SK-N-SH (cell line): ENCODE measurements around the gene APLP2. TPM values are rescaled to one million over a fixed set of nuclear protein-coding genes. Genes with fewer than 3 reads are reported as not detected.

Experiments used
- CTCF ChIA-PET: fragments of 300-600, 350-600 bp; formaldehyde crosslinking; extraction: SDS; loops from one replicate; lab custom pipeline; 2021; lab: Yijun Ruan, JAX
- POLR2A ChIA-PET: fragments of 350-600 bp; sonication (Branson Sonifier 250); formaldehyde crosslinking; extraction: SDS; loops from one replicate; lab custom pipeline; 2020; ENCODE audit warnings: antibody characterized with exemption, inconsistent platforms; lab: Yijun Ruan, JAX
- DNase-seq: peaks from one replicate; pipeline ENCODE4 v3.0.0; 2012
- H2AFZ ChIP-seq: fragments of 200-600 bp; sonication (generic); 2 replicates; pipeline ENCODE4 v1.8.1; 2016; ENCODE audit warnings: antibody characterized with exemption, mild to moderate bottlenecking, low read depth
- H3F3A ChIP-seq: fragments of 200-600 bp; sonication (generic); replicated peaks from 2 replicates; pipeline ENCODE3; 2016; ENCODE audit warnings: antibody characterized with exemption, mild to moderate bottlenecking; ENCODE audit not compliant: insufficient read depth
- H3K27ac ChIP-seq, 2 experiments: fragments of 200-500 bp in 1 of 2; fragments of 200-600 bp in 1 of 2; sonication (Bioruptor generic) in 1 of 2; sonication (generic), shearing (Covaris generic) in 1 of 2; 2 replicates each; pipeline versions ENCODE4 v1.5.1 to v1.6.1; 2014 to 2016; ENCODE audit warnings: low read depth in 2 of 2, inconsistent platforms in 1 of 2, low read length in 1 of 2, mild to moderate bottlenecking in 1 of 2, mixed read lengths in 1 of 2
- H3K27me3 ChIP-seq: fragments of 200-600 bp; sonication (generic), shearing (Covaris generic); 2 replicates; pipeline ENCODE4 v1.6.1; 2016; ENCODE audit warnings: mixed run types; ENCODE audit not compliant: insufficient read depth
- H3K36me3 ChIP-seq, 2 experiments: fragments of 200-500 bp in 1 of 2; fragments of 200-600 bp in 1 of 2; sonication (Bioruptor generic) in 1 of 2; sonication (generic) in 1 of 2; replicated peaks in 1 of 2; 2 replicates each; pipeline versions ENCODE3 to v1.5.1; 2014 to 2016; ENCODE audit warnings: low read length in 1 of 2, mild to moderate bottlenecking in 1 of 2; ENCODE audit not compliant: insufficient read depth in 2 of 2, control insufficient read depth in 1 of 2
- H3K4me1 ChIP-seq, 2 experiments: fragments of 200-500 bp in 1 of 2; fragments of 200-600 bp in 1 of 2; sonication (Bioruptor generic) in 1 of 2; sonication (generic), shearing (Covaris generic) in 1 of 2; 2 replicates each; pipeline versions ENCODE4 v1.5.1 to v1.6.1; 2014 to 2016; ENCODE audit warnings: low read depth in 1 of 2, low read length in 1 of 2, mixed run types in 1 of 2; ENCODE audit not compliant: insufficient read depth in 2 of 2, control insufficient read depth in 1 of 2
- H3K4me2 ChIP-seq: fragments of 200-600 bp; sonication (generic), shearing (Covaris generic); 2 replicates; pipeline ENCODE4 v1.6.1; 2017; ENCODE audit warnings: mixed run types
- H3K4me3 ChIP-seq, 2 experiments: fragments of 200-500 bp in 1 of 2; fragments of 200-600 bp in 1 of 2; sonication (Bioruptor generic) in 1 of 2; sonication (generic), shearing (Covaris generic) in 1 of 2; 2 replicates each; pipeline versions ENCODE4 v1.5.1 to v1.8.1; 2014 to 2016; ENCODE audit warnings: low read depth in 2 of 2, inconsistent platforms in 1 of 2, low read length in 1 of 2, mild to moderate bottlenecking in 1 of 2, mixed read lengths in 1 of 2, moderate library complexity in 1 of 2
- H3K79me2 ChIP-seq: fragments of 200-600 bp; sonication (generic); 2 replicates; pipeline ENCODE4 v1.8.1; 2017; ENCODE audit warnings: mild to moderate bottlenecking; ENCODE audit not compliant: insufficient read depth
- H3K9ac ChIP-seq: fragments of 200-600 bp; sonication (generic); 2 replicates; pipeline ENCODE4 v1.6.1; 2017; ENCODE audit warnings: mixed run types
- H3K9me2 ChIP-seq: fragments of 200-600 bp; sonication (generic); 2 replicates; pipeline ENCODE4 v1.6.1; 2017; ENCODE audit warnings: mixed run types
- H3K9me3 ChIP-seq: fragments of 200-600 bp; sonication (generic); 2 replicates; pipeline ENCODE4 v1.6.1; 2017; ENCODE audit warnings: mixed run types, mild to moderate bottlenecking, moderate library complexity
- H4K20me1 ChIP-seq: fragments of 200-600 bp; sonication (generic); 2 replicates; pipeline ENCODE4 v1.6.1; 2017; ENCODE audit warnings: mild to moderate bottlenecking, mixed run types; ENCODE audit not compliant: insufficient read depth
- CHD2 ChIP-seq: fragments of 150-350 bp; IDR thresholded peaks from 2 replicates; pipeline ENCODE4 v1.6.1; 2018; ENCODE audit warnings: low read length; ENCODE audit not compliant: partially characterized antibody
- ELF1 ChIP-seq: IDR thresholded peaks from 2 replicates; pipeline ENCODE4 v1.4.0; 2012
- FOXM1 ChIP-seq: IDR thresholded peaks from 2 replicates; pipeline ENCODE4 v1.4.0; 2012; ENCODE audit warnings: low read depth, mild to moderate bottlenecking
- GABPA ChIP-seq: IDR thresholded peaks from 2 replicates; pipeline ENCODE4 v1.4.0; 2012; ENCODE audit warnings: low read depth, mild to moderate bottlenecking
- JUND ChIP-seq: IDR thresholded peaks from 2 replicates; pipeline ENCODE4 v1.4.0; 2012
- NRF1 ChIP-seq: IDR thresholded peaks from 2 replicates; pipeline ENCODE4 v1.6.1; 2012; ENCODE audit warnings: low read depth, mild to moderate bottlenecking, low read length
- RAD21 ChIP-seq: IDR thresholded peaks from 2 replicates; pipeline ENCODE4 v1.6.1; 2012; ENCODE audit warnings: mild to moderate bottlenecking, low read length
- RCOR1 ChIP-seq: fragments of 150-350 bp; IDR thresholded peaks from 2 replicates; pipeline ENCODE4 v1.6.1; 2017; ENCODE audit warnings: antibody characterized with exemption, low read length
- REST ChIP-seq: IDR thresholded peaks from 2 replicates; pipeline ENCODE4 v1.6.1; 2012; ENCODE audit warnings: mild to moderate bottlenecking, low read depth, low read length, moderate library complexity
- RFX5 ChIP-seq: IDR thresholded peaks from 2 replicates; pipeline ENCODE4 v1.6.1; 2012; ENCODE audit warnings: mild to moderate bottlenecking, improper control_type of control experiment, low read length
- TAF1 ChIP-seq: IDR thresholded peaks from 2 replicates; pipeline ENCODE4 v1.6.1; 2012; ENCODE audit warnings: low read depth, mild to moderate bottlenecking, low read length, moderate library complexity, borderline replicate concordance
- USF2 ChIP-seq: fragments of 150-350 bp; IDR thresholded peaks from 2 replicates; pipeline ENCODE4 v1.6.1; 2017; ENCODE audit warnings: antibody characterized with exemption, low read length, low read depth, borderline replicate concordance
- WGBS: methylation state at CpG from one replicate; pipeline ENCODE4 v1.1.6; 2017; ENCODE audit warnings: low lambda C conversion rate; 5-methylcytosine and 5-hydroxymethylcytosine counted together
- polyA plus RNA-seq, 3 experiments: library from polyadenylated mRNA; depleted of rRNA; stranded (reverse); fragments of >200 nt; gene quantifications; 2 replicates each; pipeline ENCODE4 v1.2.3, GENCODE V29; 2012
- TF ChIP-seq, protein P1 (sequence below): IDR thresholded peaks from 2 replicates; pipeline ENCODE4 v1.4.0; 2012; ENCODE audit warnings: low read depth, borderline replicate concordance
- TF ChIP-seq, protein P2 (sequence below): IDR thresholded peaks from 2 replicates; pipeline ENCODE4; 2012
- TF ChIP-seq, protein P3 (sequence below): fragments of 150-350 bp; IDR thresholded peaks from 2 replicates; pipeline ENCODE4 v1.6.1; 2016; ENCODE audit warnings: mild to moderate bottlenecking, low read depth, low read length

Gene APLP2
- polyA plus RNA-seq, 1 of the 3 experiments (the other 2 are of a cell fraction) = 424 TPM

- TF ChIP-seq, protein P1, sequence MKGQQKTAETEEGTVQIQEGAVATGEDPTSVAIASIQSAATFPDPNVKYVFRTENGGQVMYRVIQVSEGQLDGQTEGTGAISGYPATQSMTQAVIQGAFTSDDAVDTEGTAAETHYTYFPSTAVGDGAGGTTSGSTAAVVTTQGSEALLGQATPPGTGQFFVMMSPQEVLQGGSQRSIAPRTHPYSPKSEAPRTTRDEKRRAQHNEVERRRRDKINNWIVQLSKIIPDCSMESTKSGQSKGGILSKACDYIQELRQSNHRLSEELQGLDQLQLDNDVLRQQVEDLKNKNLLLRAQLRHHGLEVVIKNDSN = no peak
- TF ChIP-seq RCOR1 = no peak
- no peak for TF ChIP-seq JUND
- TF ChIP-seq RFX5 = no peak
- TF ChIP-seq NRF1 = no peak
Measured at GRCh38 chr11:130031056-130031455, 38.6 kb upstream of the APLP2 start (continued).

- Histone ChIP-seq H3K36me3 (no peaks in the 10 kb centered on the region), H3K79me2 (no peaks in the 10 kb centered on the region), H3K9me2 (no peaks in the 10 kb centered on the region), H3K4me3 (no peak overlapping the region), H3K9me3 (no peaks in the 10 kb centered on the region), H3K27me3 (no peaks in the 10 kb centered on the region), H2AFZ (0 out of 2 replicates have a peak overlapping the region, but pooled peaks have one; percentile 63), H3K4me2 (no peak overlapping the region), H3F3A (peaks cover 11% of the 10 kb centered on the region), H3K9ac (no peak overlapping the region), H3K27ac (no peak overlapping the region), H3K4me1 (no peaks in the 10 kb centered on the region; a peak in 1 of 4 replicates), H4K20me1 (no peaks in the 10 kb centered on the region)
- TF ChIP-seq RAD21 = no peak
- TF ChIP-seq CHD2 = no peak
- ChIA-PET POLR2A (no interaction called here), CTCF (interaction anchor here (1.6 kb wide), 1 partner anchor 10 kb away, joined by 3 read pairs; no protein-coding TSS in a partner anchor)
- 94% methylated on average over 2 of the region's 2 CpGs for WGBS
- DNase-seq = no peak
Measured at GRCh38 chr11:130031945-130032344, 37.7 kb upstream of the APLP2 start.

GRCh38 chr11:130032931-130033330, 36.8 kb upstream of the APLP2 start:
- CTCF ChIA-PET = no interaction called here
- WGBS = 98% methylated on average over 33 of the region's 44 CpGs
- TF ChIP-seq USF2 (no peak), ELF1 (no peak), RFX5 (no peak), NRF1 (no peak), JUND (no peak), GABPA (no peak), TAF1 (no peak), REST (no peak), FOXM1 (no peak), CHD2 (no peak)
- TF ChIP-seq, protein P2, sequence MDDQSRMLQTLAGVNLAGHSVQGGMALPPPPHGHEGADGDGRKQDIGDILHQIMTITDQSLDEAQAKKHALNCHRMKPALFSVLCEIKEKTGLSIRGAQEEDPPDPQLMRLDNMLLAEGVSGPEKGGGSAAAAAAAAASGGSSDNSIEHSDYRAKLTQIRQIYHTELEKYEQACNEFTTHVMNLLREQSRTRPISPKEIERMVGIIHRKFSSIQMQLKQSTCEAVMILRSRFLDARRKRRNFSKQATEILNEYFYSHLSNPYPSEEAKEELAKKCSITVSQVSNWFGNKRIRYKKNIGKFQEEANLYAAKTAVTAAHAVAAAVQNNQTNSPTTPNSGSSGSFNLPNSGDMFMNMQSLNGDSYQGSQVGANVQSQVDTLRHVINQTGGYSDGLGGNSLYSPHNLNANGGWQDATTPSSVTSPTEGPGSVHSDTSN = no peak
- TF ChIP-seq, protein P1 = no peak
- TF ChIP-seq, protein P3, sequence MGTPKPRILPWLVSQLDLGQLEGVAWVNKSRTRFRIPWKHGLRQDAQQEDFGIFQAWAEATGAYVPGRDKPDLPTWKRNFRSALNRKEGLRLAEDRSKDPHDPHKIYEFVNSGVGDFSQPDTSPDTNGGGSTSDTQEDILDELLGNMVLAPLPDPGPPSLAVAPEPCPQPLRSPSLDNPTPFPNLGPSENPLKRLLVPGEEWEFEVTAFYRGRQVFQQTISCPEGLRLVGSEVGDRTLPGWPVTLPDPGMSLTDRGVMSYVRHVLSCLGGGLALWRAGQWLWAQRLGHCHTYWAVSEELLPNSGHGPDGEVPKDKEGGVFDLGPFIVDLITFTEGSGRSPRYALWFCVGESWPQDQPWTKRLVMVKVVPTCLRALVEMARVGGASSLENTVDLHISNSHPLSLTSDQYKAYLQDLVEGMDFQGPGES = no peak

More at GRCh38 chr11:130032931-130033330, 36.8 kb upstream of the APLP2 start:
- H3K4me1 ChIP-seq = no peaks in the 10 kb centered on the region; a peak in 1 of 4 replicates
- no peak overlapping the region for H3K4me2 ChIP-seq
- no peak overlapping the region for H3K27ac ChIP-seq
- no peaks in the 10 kb centered on the region for H4K20me1 ChIP-seq
- H2AFZ ChIP-seq = no peak overlapping the region
- DNase-seq = no peak
- H3K4me3 ChIP-seq = no peak overlapping the region
- H3K36me3 ChIP-seq = no peaks in the 10 kb centered on the region
- H3K9ac ChIP-seq = no peak overlapping the region
- H3K9me3 ChIP-seq = no peaks in the 10 kb centered on the region
- POLR2A ChIA-PET = no interaction called here
- H3K79me2 ChIP-seq = no peaks in the 10 kb centered on the region
- peaks cover 11% of the 10 kb centered on the region for H3F3A ChIP-seq
- no peaks in the 10 kb centered on the region for H3K9me2 ChIP-seq
- H3K27me3 ChIP-seq = no peaks in the 10 kb centered on the region
